T-cell (primary cell): ENCODE data around the gene COX6B2. TPM values are rescaled to one million over a fixed set of nuclear protein-coding genes. Genes with fewer than 3 reads are reported as not detected.

Experiments used
- ATAC-seq, 4 experiments: fragments of 200-7000 bp in 3 of 4; fragments of 150-1000 bp in 1 of 4; cut with Tn5 transposase; replicated peaks in 1 of 4; 1 replicate in 3 of 4; 2 replicates in 1 of 4; pipeline ENCODE4 v1.10.0; 2021; ENCODE audit warnings: moderate library complexity in 3 of 4, mild to moderate bottlenecking in 2 of 4, moderate number of reproducible peaks in 1 of 4
- CTCF ChIA-PET, 2 donors: fragments of 300-600 bp; sonication (Branson Sonifier 250); formaldehyde crosslinking; loops; one replicate each; lab custom pipeline; 2022; ENCODE audit warnings: antibody characterized with exemption in 2 of 2; lab: Charles Lee
- POLR2A ChIA-PET, 2 donors: fragments of 300-600 bp; sonication (Branson Sonifier 250); formaldehyde crosslinking; loops; one replicate each; lab custom pipeline; 2022; ENCODE audit warnings: antibody characterized with exemption in 2 of 2; lab: Charles Lee
- DNase-seq, 35 experiments: peaks; one replicate each; pipeline versions ENCODE4 v3.0.0 to v3.0.0-alpha.2; 2013 to 2023
- H3K27ac ChIP-seq: one replicate; pipeline ENCODE4 v1.5.1; 2013; ENCODE audit warnings: low read length
- H3K27me3 ChIP-seq, 2 experiments: replicated peaks in 1 of 2; 1 replicate in 1 of 2; 2 replicates in 1 of 2; pipeline versions ENCODE4 v1.6.1 to v1.7.0; 2013; ENCODE audit warnings: low read length in 1 of 2, mixed read lengths in 1 of 2; ENCODE audit not compliant: control insufficient read depth in 2 of 2, insufficient read depth in 2 of 2; ENCODE audit errors: extremely low read depth in 1 of 2
- H3K36me3 ChIP-seq, 2 donors: 1 replicate in 1 of 2; 2 replicates in 1 of 2; pipeline versions ENCODE4 v1.6.1 to v1.7.0; 2013; ENCODE audit warnings: low read length in 1 of 2; ENCODE audit not compliant: control insufficient read depth in 2 of 2, insufficient read depth in 1 of 2; ENCODE audit errors: extremely low read depth in 1 of 2
- H3K4me1 ChIP-seq, 2 experiments: 1 replicate in 1 of 2; 2 replicates in 1 of 2; pipeline versions ENCODE4 v1.6.1 to v1.7.0; 2013; ENCODE audit warnings: low read length in 2 of 2, mixed read lengths in 1 of 2; ENCODE audit not compliant: insufficient read depth in 2 of 2, control insufficient read depth in 1 of 2; ENCODE audit errors: extremely low read depth in 1 of 2
- H3K4me3 ChIP-seq, 2 donors: 1 replicate in 1 of 2; 2 replicates in 1 of 2; pipeline versions ENCODE4 v1.5.1 to v1.7.0; 2013; ENCODE audit warnings: mild to moderate bottlenecking in 2 of 2, low read length in 1 of 2, moderate library complexity in 1 of 2; ENCODE audit not compliant: control insufficient read depth in 1 of 2; ENCODE audit errors: extremely low read depth in 1 of 2
- H3K9me3 ChIP-seq: 2 replicates; pipeline ENCODE4 v1.7.0; 2013
- H3K27ac Mint-ChIP-seq, 2 donors: one replicate each; pipeline ENCODE4 v1.8.0; 2020 to 2021; ENCODE audit warnings: mild to moderate bottlenecking in 2 of 2, mixed read lengths in 2 of 2
- H3K27me3 Mint-ChIP-seq, 2 donors: one replicate each; pipeline ENCODE4 v1.8.0; 2021 to 2022; ENCODE audit warnings: mixed read lengths in 2 of 2
- H3K36me3 Mint-ChIP-seq: one replicate; pipeline ENCODE4 v1.8.0; 2021; ENCODE audit warnings: mixed read lengths
- H3K4me1 Mint-ChIP-seq, 3 donors: one replicate each; pipeline ENCODE4 v1.8.0; 2020 to 2022; ENCODE audit warnings: mixed read lengths in 3 of 3, mild to moderate bottlenecking in 1 of 3
- H3K4me3 Mint-ChIP-seq, 3 donors: one replicate each; pipeline ENCODE4 v1.8.0; 2020 to 2022; ENCODE audit warnings: mild to moderate bottlenecking in 3 of 3, mixed read lengths in 3 of 3, moderate library complexity in 3 of 3
- H3K9me3 Mint-ChIP-seq, 3 donors: one replicate each; pipeline ENCODE4 v1.8.0; 2020 to 2022; ENCODE audit warnings: mixed read lengths in 3 of 3
- WGBS: methylation state at CpG from one replicate; pipeline ENCODE4 v1.1.5; 2013; ENCODE audit warnings: missing lambda C conversion rate; ENCODE audit not compliant: insufficient coverage; 5-methylcytosine and 5-hydroxymethylcytosine counted together
- total RNA-seq, 35 experiments: library from RNA in 6 of 35; stranded (reverse) in 6 of 35; fragments of 120-200 nt in 1 of 35; gene quantifications; one replicate each; pipeline versions ENCODE4 v1.2.1 to v1.2.4 and lab custom pipeline; 2013 to 2026

Gene COX6B2
- total RNA-seq, 5 donors from 2014 or later (not counting 1 experiment from before 2014, with no cell fraction given): 0.12 to 0.51 TPM; not detected in 3

GRCh38 chr19:55355213-55355821 is 798 bp upstream of the COX6B2 start:
- H3K4me3 ChIP-seq: no peak overlapping the region
- no peak overlapping the region for H3K27ac Mint-ChIP-seq
- peak overlapping the region; percentile 9 to 41 (median 10) for H3K4me3 Mint-ChIP-seq
- ATAC-seq: no peak
- peaks cover 0 to 33% of the 10 kb centered on the region in 2 experiments for H3K4me1 ChIP-seq
- no peaks in the 10 kb centered on the region for H3K36me3 ChIP-seq
- no peaks in the 10 kb centered on the region for H3K36me3 Mint-ChIP-seq
- no peak for DNase-seq
- 49% methylated on average over 11 of the region's 13 CpGs for WGBS
- ChIA-PET CTCF (no interaction called here), POLR2A (interaction anchor here (0.7 to 1.0 kb wide), 2 partner anchors 16 to 268 kb away, joined by 3 read pairs; partner anchors contain the start of gene KMT5C (in 1 of the 2))
- peaks cover 2 to 73% of the 10 kb centered on the region in 2 experiments for H3K27me3 ChIP-seq
- H3K9me3 Mint-ChIP-seq: no peaks in the 10 kb centered on the region
- H3K9me3 ChIP-seq: no peaks in the 10 kb centered on the region
- H3K27ac ChIP-seq: no peak overlapping the region
- H3K27me3 Mint-ChIP-seq: peaks cover 31 to 46% of the 10 kb centered on the region in 2 donors
- H3K4me1 Mint-ChIP-seq: peaks cover 19 to 33% (median 20%) of the 10 kb centered on the region in 3 donors

- H3K4me1 Mint-ChIP-seq: peaks cover 19 to 33% (median 20%) of the 10 kb centered on the region in 3 donors
- 1% methylated on average over 56 of the region's 72 CpGs for WGBS
- H3K4me3 Mint-ChIP-seq: peak overlapping the region; percentile 61 to 78 (median 73)
- peaks cover 31 to 47% of the 10 kb centered on the region in 2 donors for H3K27me3 Mint-ChIP-seq
- H3K4me3 ChIP-seq: peak overlapping the region; percentile 45 to 70
- H3K27me3 ChIP-seq: peaks cover 2 to 77% of the 10 kb centered on the region in 2 experiments
- ATAC-seq (peak; percentile 76 to 82 (median 81)), DNase-seq (peak in 34 of 35 experiments; percentile 13 to 79 (median 44))
- ChIA-PET POLR2A (no interaction called here), CTCF (no interaction called here)
- H3K9me3 ChIP-seq: no peaks in the 10 kb centered on the region
- no peak overlapping the region for H3K27ac Mint-ChIP-seq
- no peak overlapping the region for H3K27ac ChIP-seq
- no peaks in the 10 kb centered on the region for H3K9me3 Mint-ChIP-seq
- peaks cover 0 to 33% of the 10 kb centered on the region in 2 experiments for H3K4me1 ChIP-seq
- no peaks in the 10 kb centered on the region for H3K36me3 ChIP-seq
- H3K36me3 Mint-ChIP-seq: no peaks in the 10 kb centered on the region
Measured at GRCh38 chr19:55353803-55354697, 469 bp downstream of the COX6B2 start.

GRCh38 chr19:55353356-55353802 is 1.1 kb downstream of the COX6B2 start:
- CTCF ChIA-PET: no interaction called here
- Histone ChIP-seq H3K27ac (no peak overlapping the region), H3K4me1 (peaks cover 0 to 33% of the 10 kb centered on the region in 2 experiments), H3K9me3 (no peaks in the 10 kb centered on the region), H3K36me3 (no peaks in the 10 kb centered on the region), H3K4me3 (peak overlapping the region; percentile 45 to 70), H3K27me3 (peaks cover 2 to 77% of the 10 kb centered on the region in 2 experiments)
- DNase-seq (peak in 1 of 35 experiments; percentile 26), ATAC-seq (peak in 3 of 4 experiments; percentile 2 to 7 (median 7))
- Mint-ChIP-seq H3K27ac (no peak overlapping the region), H3K36me3 (no peaks in the 10 kb centered on the region), H3K4me1 (peaks cover 19 to 33% (median 20%) of the 10 kb centered on the region in 3 donors), H3K4me3 (peak overlapping the region; percentile 61 to 78 (median 73)), H3K9me3 (no peaks in the 10 kb centered on the region), H3K27me3 (peaks cover 31 to 47% of the 10 kb centered on the region in 2 donors)
- POLR2A ChIA-PET: no interaction called here
- 6% methylated on average over 13 of the region's 24 CpGs for WGBS

GRCh38 chr19:55352549-55353145 is 1.9 kb downstream of the COX6B2 start:
- no peak for DNase-seq
- 74% methylated on average over 25 of the region's 25 CpGs for WGBS
- H3K27ac Mint-ChIP-seq: no peak overlapping the region

GRCh38 chr19:55352040-55352439 is 2.5 kb downstream of the COX6B2 start:
- Mint-ChIP-seq H3K36me3 (no peaks in the 10 kb centered on the region), H3K27ac (no peak overlapping the region), H3K27me3 (peaks cover 26 to 39% of the 10 kb centered on the region in 2 donors), H3K9me3 (no peaks in the 10 kb centered on the region), H3K4me3 (peak overlapping the region in 1 of 3 donors; percentile 78), H3K4me1 (peaks cover 19 to 33% (median 20%) of the 10 kb centered on the region in 3 donors)
- H3K9me3 ChIP-seq: no peaks in the 10 kb centered on the region
- peaks cover 2 to 69% of the 10 kb centered on the region in 2 experiments for H3K27me3 ChIP-seq
- no peak overlapping the region for H3K4me3 ChIP-seq
- WGBS: 21% methylated on average over 4 of the region's 6 CpGs
- DNase-seq: no peak
- no peak for ATAC-seq
- H3K27ac ChIP-seq: no peak overlapping the region
- H3K36me3 ChIP-seq: no peaks in the 10 kb centered on the region
- peaks cover 0 to 33% of the 10 kb centered on the region in 2 experiments for H3K4me1 ChIP-seq
- ChIA-PET POLR2A (no interaction called here), CTCF (no interaction called here)

More at GRCh38 chr19:55352549-55353145, 1.9 kb downstream of the COX6B2 start:
- H3K4me1 Mint-ChIP-seq: peaks cover 19 to 33% (median 20%) of the 10 kb centered on the region in 3 donors
- peaks cover 31 to 45% of the 10 kb centered on the region in 2 donors for H3K27me3 Mint-ChIP-seq
- Histone ChIP-seq H3K36me3 (no peaks in the 10 kb centered on the region), H3K4me1 (peaks cover 0 to 33% of the 10 kb centered on the region in 2 experiments), H3K27ac (no peak overlapping the region), H3K9me3 (no peaks in the 10 kb centered on the region), H3K27me3 (peaks cover 2 to 74% of the 10 kb centered on the region in 2 experiments), H3K4me3 (no peak overlapping the region)
- no peaks in the 10 kb centered on the region for H3K36me3 Mint-ChIP-seq
- ChIA-PET POLR2A (no interaction called here), CTCF (no interaction called here)
- H3K9me3 Mint-ChIP-seq: no peaks in the 10 kb centered on the region
- ATAC-seq: no peak
- H3K4me3 Mint-ChIP-seq: peak overlapping the region in 2 of 3 donors; percentile 34 to 78
